Keratinocyte (primary cell): ENCODE measurements around the gene ARMC10.

ENCODE experiments used
- EZH2 ChIP-seq: IDR thresholded peaks from one replicate; pipeline ENCODE4 v1.6.1; 2012; ENCODE audit warnings: inconsistent platforms, mild to moderate bottlenecking, low read length, moderate library complexity
- TF ChIP-seq, protein P1 (sequence below), 3 experiments: IDR thresholded peaks in 1 of 3; conservative IDR thresholded peaks in 1 of 3; optimal IDR thresholded peaks in 1 of 3; 2 replicates in 2 of 3; 3 replicates in 1 of 3; pipeline versions ENCODE3 to v1.5.1; 2011; ENCODE audit warnings: low read length in 3 of 3, mild to moderate bottlenecking in 3 of 3, moderate library complexity in 2 of 3, control low read depth in 1 of 3, inconsistent platforms in 1 of 3; ENCODE audit not compliant: insufficient read depth in 2 of 3; ENCODE audit errors: extremely low read depth in 1 of 3

DNA sequence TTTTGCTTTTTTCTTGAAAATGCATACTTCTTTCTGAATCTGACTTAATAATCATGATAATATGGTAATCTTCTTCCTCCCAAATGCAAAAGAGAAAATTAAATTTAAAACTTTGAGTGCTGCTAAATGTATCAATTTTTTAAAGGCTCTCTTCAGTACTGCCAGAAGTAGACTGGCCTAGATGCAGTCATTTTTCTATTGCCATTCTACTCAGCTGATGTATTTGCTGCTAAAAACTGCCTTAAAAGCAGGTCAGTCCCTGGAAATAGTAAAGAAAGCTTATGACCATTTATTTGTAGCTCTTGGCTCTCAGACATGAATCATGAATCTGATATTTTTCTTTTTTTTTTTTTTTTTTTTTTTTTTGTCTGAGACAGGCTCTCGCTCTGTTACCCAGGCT is 45.4 kb downstream of the ARMC10 start:
- TF ChIP-seq, protein P1, sequence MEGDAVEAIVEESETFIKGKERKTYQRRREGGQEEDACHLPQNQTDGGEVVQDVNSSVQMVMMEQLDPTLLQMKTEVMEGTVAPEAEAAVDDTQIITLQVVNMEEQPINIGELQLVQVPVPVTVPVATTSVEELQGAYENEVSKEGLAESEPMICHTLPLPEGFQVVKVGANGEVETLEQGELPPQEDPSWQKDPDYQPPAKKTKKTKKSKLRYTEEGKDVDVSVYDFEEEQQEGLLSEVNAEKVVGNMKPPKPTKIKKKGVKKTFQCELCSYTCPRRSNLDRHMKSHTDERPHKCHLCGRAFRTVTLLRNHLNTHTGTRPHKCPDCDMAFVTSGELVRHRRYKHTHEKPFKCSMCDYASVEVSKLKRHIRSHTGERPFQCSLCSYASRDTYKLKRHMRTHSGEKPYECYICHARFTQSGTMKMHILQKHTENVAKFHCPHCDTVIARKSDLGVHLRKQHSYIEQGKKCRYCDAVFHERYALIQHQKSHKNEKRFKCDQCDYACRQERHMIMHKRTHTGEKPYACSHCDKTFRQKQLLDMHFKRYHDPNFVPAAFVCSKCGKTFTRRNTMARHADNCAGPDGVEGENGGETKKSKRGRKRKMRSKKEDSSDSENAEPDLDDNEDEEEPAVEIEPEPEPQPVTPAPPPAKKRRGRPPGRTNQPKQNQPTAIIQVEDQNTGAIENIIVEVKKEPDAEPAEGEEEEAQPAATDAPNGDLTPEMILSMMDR (optimal IDR thresholded peaks at IDR 0.05 in 1 of 3, IDR thresholded peaks at IDR 0.05 in 1 of 3, conservative IDR thresholded peaks at IDR 0.05 in 1 of 3; ENCODE audit: extremely low read depth in 1 of 3, insufficient read depth in 2 of 3, low read length in 3 of 3) = no peak
- no peak for TF ChIP-seq EZH2
